Esophagus squamous epithelium (tissue), 5 donors: ENCODE measurements around the gene METTL1. TPM values are rescaled to one million over a fixed set of nuclear protein-coding genes. Genes with fewer than 3 reads are reported as not detected.

Experiments
- DNase-seq: peaks from one replicate; lab custom pipeline; 2025; lab: John Stamatoyannopoulos, UW
- H3K27ac ChIP-seq, 4 donors: fragments of 200-600 bp; sonication (generic); one replicate each; pipeline ENCODE4 v1.5.1; 2016 to 2019; ENCODE audit warnings: mild to moderate bottlenecking in 1 of 4
- H3K27me3 ChIP-seq, 4 donors: fragments of 200-600 bp; sonication (generic); 1 replicate in 3 of 4; 2 replicates in 1 of 4; pipeline versions ENCODE4 v1.5.1 to v1.6.0; 2017 to 2021; ENCODE audit warnings: antibody characterized with exemption in 1 of 4
- H3K36me3 ChIP-seq, 3 donors: fragments of 200-600 bp; sonication (generic); one replicate each; pipeline ENCODE4 v1.5.1; 2016 to 2019
- H3K4me1 ChIP-seq, 3 donors: fragments of 200-600 bp; sonication (generic); one replicate each; pipeline ENCODE4 v1.5.1; 2017 to 2019
- H3K4me3 ChIP-seq, 4 donors: fragments of 200-600 bp; sonication (generic); 1 replicate in 3 of 4; 2 replicates in 1 of 4; pipeline ENCODE4 v1.5.1; 2016 to 2019; ENCODE audit warnings: mild to moderate bottlenecking in 2 of 4, moderate library complexity in 1 of 4
- H3K9me3 ChIP-seq, 3 donors: fragments of 200-600 bp; sonication (generic); one replicate each; pipeline ENCODE4 v1.5.1; 2016 to 2019
- CTCF ChIP-seq, 6 experiments: fragments of 450-650 bp in 4 of 6; fragments of 200-600 bp in 2 of 6; sonication (generic) in 2 of 6; IDR thresholded peaks; one replicate each; pipeline ENCODE4 v1.5.1; 2016 to 2019; ENCODE audit warnings: antibody characterized with exemption in 6 of 6, mild to moderate bottlenecking in 4 of 6, moderate library complexity in 4 of 6
- POLR2A ChIP-seq, 4 donors: fragments of 450-650 bp; IDR thresholded peaks; one replicate each; pipeline ENCODE4 v1.6.1; 2017; ENCODE audit warnings: antibody characterized with exemption in 4 of 4, mild to moderate bottlenecking in 4 of 4, moderate library complexity in 3 of 4
- WGBS, 2 donors: methylation state at CpG; one replicate each; pipeline ENCODE4 v1.1.5; 2018; 5-methylcytosine and 5-hydroxymethylcytosine counted together
- intact Hi-C: fragments of 100-400 bp; cut with DNase I; formaldehyde crosslinking; loops from one replicate; pipeline ENCODE4 v1.15.0; 2022
- total RNA-seq, 4 donors: library from RNA; depleted of rRNA; stranded (reverse); fragments of >200 nt; gene quantifications; one replicate each; pipeline ENCODE4 v1.1.0, GENCODE V29; 2016
- donor health status: DM: yes; HTN: yes; CAD: no.

METTL1 gene
- total RNA-seq, 4 donors from 2014 or later = 6.7 to 16.8 (median 11.8) TPM

GRCh38 chr12:57741844-57742738 is 29.8 kb downstream of the METTL1 start:
- Histone ChIP-seq H3K9me3 (no peaks in the 10 kb centered on the region), H3K27ac (peak overlapping the region in 2 of 4 donors; percentile 45 to 57), H3K36me3 (peaks cover 0 to 15% (median 3%) of the 10 kb centered on the region in 3 donors), H3K4me3 (peak overlapping the region in 3 of 4 donors; percentile 23 to 57 (median 34)), H3K4me1 (peaks cover 22 to 53% (median 22%) of the 10 kb centered on the region in 3 donors), H3K27me3 (peaks cover 15 to 53% (median 22%) of the 10 kb centered on the region in 4 donors)
- TF ChIP-seq POLR2A (IDR thresholded peaks at IDR 0.05) (no peak), CTCF (IDR thresholded peaks at IDR 0.05) (peak in 4 of 6 experiments; percentile 5 to 39 (median 23))
- DNase-seq = no peak
- 33 to 44% methylated on average over 7 to 8 of the region's 14 CpGs for WGBS, 2 donors
- intact Hi-C loops = no loop called here

- no peak for DNase-seq
Observed at GRCh38 chr12:57741413-57741789, 30.5 kb downstream of the METTL1 start.

GRCh38 chr12:57740656-57741412 is 31.1 kb downstream of the METTL1 start:
- DNase-seq = no peak
- Histone ChIP-seq H3K36me3 (peaks cover 0 to 9% (median 0%) of the 10 kb centered on the region in 3 donors), H3K27ac (no peak overlapping the region), H3K4me1 (peaks cover 29 to 61% (median 29%) of the 10 kb centered on the region in 3 donors), H3K4me3 (peak overlapping the region in 2 of 4 donors; percentile 34 to 57), H3K27me3 (peaks cover 20 to 65% (median 33%) of the 10 kb centered on the region in 4 donors), H3K9me3 (no peaks in the 10 kb centered on the region)
- WGBS, 2 donors = 57 to 60% methylated on average over 5 of the region's 5 CpGs
- intact Hi-C loops = no loop called here
- TF ChIP-seq CTCF (IDR thresholded peaks at IDR 0.05) (no peak), POLR2A (IDR thresholded peaks at IDR 0.05) (no peak)

More at GRCh38 chr12:57741413-57741789, 30.5 kb downstream of the METTL1 start:
- H3K9me3 ChIP-seq = no peaks in the 10 kb centered on the region
- peaks cover 0 to 11% (median 0%) of the 10 kb centered on the region in 3 donors for H3K36me3 ChIP-seq
- intact Hi-C loops = no loop called here
- 38% methylated on average over 1 of the region's 1 CpG; no CpG with 5 or more reads in 1 of the 2 donors for WGBS, 2 donors
- TF ChIP-seq POLR2A (IDR thresholded peaks at IDR 0.05) = no peak
- TF ChIP-seq CTCF (IDR thresholded peaks at IDR 0.05) = no peak
- H3K27ac ChIP-seq = peak overlapping the region in 2 of 4 donors; percentile 45 to 57
- H3K4me3 ChIP-seq = peak overlapping the region in 3 of 4 donors; percentile 23 to 57 (median 34)
- peaks cover 17 to 60% (median 27%) of the 10 kb centered on the region in 4 donors for H3K27me3 ChIP-seq
- H3K4me1 ChIP-seq = peaks cover 24 to 60% (median 26%) of the 10 kb centered on the region in 3 donors

GRCh38 chr12:57739914-57740538 is 31.9 kb downstream of the METTL1 start:
- no peak for DNase-seq
- Histone ChIP-seq H3K9me3 (no peaks in the 10 kb centered on the region), H3K27me3 (peaks cover 26 to 74% (median 37%) of the 10 kb centered on the region in 4 donors), H3K27ac (no peak overlapping the region), H3K4me3 (no peak overlapping the region), H3K36me3 (peaks cover 0 to 9% (median 0%) of the 10 kb centered on the region in 3 donors), H3K4me1 (peaks cover 25 to 60% (median 31%) of the 10 kb centered on the region in 3 donors)
- TF ChIP-seq CTCF (IDR thresholded peaks at IDR 0.05) = no peak
- no peak for TF ChIP-seq POLR2A (IDR thresholded peaks at IDR 0.05)
- WGBS, 2 donors = 40 to 48% methylated on average over 5 of the region's 10 CpGs
- intact Hi-C loops = no loop called here
